Activated CD8-positive, alpha-beta T cell treated with anti-CD3 and anti-CD28 coated beads for 36 hours (primary cell): ENCODE data around the gene GNGT2. TPM values are rescaled to one million over a fixed set of nuclear protein-coding genes. Genes with fewer than 3 reads are reported as not detected.

Experiments used
- ATAC-seq: fragments of 200-7000 bp; cut with Tn5 transposase; one replicate; pipeline ENCODE4 v1.10.0; 2021; ENCODE audit warnings: mild to moderate bottlenecking, moderate library complexity
- CTCF ChIA-PET: fragments of 350-600 bp; sonication (Branson Sonifier 250); formaldehyde crosslinking; loops from one replicate; lab custom pipeline; 2021; ENCODE audit warnings: antibody characterized with exemption; lab: Charles Lee
- POLR2A ChIA-PET: fragments of 350-600 bp; sonication (Branson Sonifier 250); formaldehyde crosslinking; loops from one replicate; lab custom pipeline; 2021; ENCODE audit warnings: antibody characterized with exemption; lab: Charles Lee
- DNase-seq: peaks from one replicate; pipeline ENCODE4 v3.0.0-alpha.2; 2020
- H3K27ac Mint-ChIP-seq: one replicate; pipeline ENCODE4 v1.8.0; 2021; ENCODE audit warnings: mild to moderate bottlenecking, mixed read lengths
- H3K27me3 Mint-ChIP-seq: one replicate; pipeline ENCODE4 v1.8.0; 2021; ENCODE audit warnings: mixed read lengths
- H3K36me3 Mint-ChIP-seq: one replicate; pipeline ENCODE4 v1.8.0; 2021; ENCODE audit warnings: low read depth, mixed read lengths
- H3K4me1 Mint-ChIP-seq: one replicate; pipeline ENCODE4 v1.8.0; 2021; ENCODE audit warnings: low read depth, mixed read lengths
- H3K4me3 Mint-ChIP-seq: one replicate; pipeline ENCODE4 v1.8.0; 2021; ENCODE audit warnings: mild to moderate bottlenecking, moderate library complexity, mixed read lengths
- H3K9me3 Mint-ChIP-seq: one replicate; pipeline ENCODE4 v1.8.0; 2021; ENCODE audit warnings: mixed read lengths
- intact Hi-C: fragments of 100-400 bp; cut with micrococcal nuclease; formaldehyde crosslinking; loops from one replicate; pipeline ENCODE4 v1.10.0; 2022
- total RNA-seq, 2 experiments: library from RNA; stranded (reverse); gene quantifications; one replicate each; pipeline ENCODE4 v1.2.3, GENCODE V29; 2021
- TF ChIP-seq, protein P1 (sequence below): fragments of 200-600 bp; IDR thresholded peaks from one replicate; pipeline ENCODE4 v1.8.0; 2022; ENCODE audit warnings: antibody characterized with exemption, mild to moderate bottlenecking

The GNGT2 gene
- total RNA-seq, 2 experiments from 2014 or later, result 21.7 to 23.9 TPM

DNA sequence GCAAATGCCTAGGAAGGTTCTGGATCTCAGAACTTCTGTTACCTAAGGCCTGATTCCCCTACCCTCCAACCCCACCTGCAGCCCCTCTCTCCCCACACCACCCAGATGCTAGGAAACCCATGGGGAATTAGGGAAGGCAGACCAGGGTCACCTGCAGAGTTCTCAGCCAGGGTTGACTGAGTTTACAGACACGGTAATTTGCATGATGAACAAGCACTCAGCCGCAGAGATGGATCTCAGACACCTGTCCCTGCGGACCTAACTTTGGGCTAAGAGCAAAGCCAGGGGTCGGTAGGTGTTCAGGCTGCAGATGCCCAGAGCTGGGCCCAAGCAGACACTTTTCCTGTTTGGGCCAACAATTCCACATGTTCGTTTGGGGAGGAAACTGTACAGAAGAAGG is 3.0 kb upstream of the GNGT2 start:
- ATAC-seq (no peak), DNase-seq (no peak)
- Mint-ChIP-seq H3K27me3 (no peaks in the 10 kb centered on the region), H3K4me3 (peak overlapping the region; percentile 79), H3K27ac (peak overlapping the region; percentile 91), H3K4me1 (peaks cover 76% of the 10 kb centered on the region), H3K9me3 (no peaks in the 10 kb centered on the region), H3K36me3 (peaks cover 55% of the 10 kb centered on the region)
- ChIA-PET POLR2A (interaction anchor here (2.1 to 5.8 kb wide), 4 partner anchors 9 to 21 kb away, joined by 7 to 52 read pairs (median 24); no protein-coding TSS in a partner anchor), CTCF (interaction anchor here (1.1 to 8.9 kb wide), 5 partner anchors 9 to 40 kb away, joined by 3 to 58 read pairs (median 11); no protein-coding TSS in a partner anchor)
- TF ChIP-seq, protein P1, sequence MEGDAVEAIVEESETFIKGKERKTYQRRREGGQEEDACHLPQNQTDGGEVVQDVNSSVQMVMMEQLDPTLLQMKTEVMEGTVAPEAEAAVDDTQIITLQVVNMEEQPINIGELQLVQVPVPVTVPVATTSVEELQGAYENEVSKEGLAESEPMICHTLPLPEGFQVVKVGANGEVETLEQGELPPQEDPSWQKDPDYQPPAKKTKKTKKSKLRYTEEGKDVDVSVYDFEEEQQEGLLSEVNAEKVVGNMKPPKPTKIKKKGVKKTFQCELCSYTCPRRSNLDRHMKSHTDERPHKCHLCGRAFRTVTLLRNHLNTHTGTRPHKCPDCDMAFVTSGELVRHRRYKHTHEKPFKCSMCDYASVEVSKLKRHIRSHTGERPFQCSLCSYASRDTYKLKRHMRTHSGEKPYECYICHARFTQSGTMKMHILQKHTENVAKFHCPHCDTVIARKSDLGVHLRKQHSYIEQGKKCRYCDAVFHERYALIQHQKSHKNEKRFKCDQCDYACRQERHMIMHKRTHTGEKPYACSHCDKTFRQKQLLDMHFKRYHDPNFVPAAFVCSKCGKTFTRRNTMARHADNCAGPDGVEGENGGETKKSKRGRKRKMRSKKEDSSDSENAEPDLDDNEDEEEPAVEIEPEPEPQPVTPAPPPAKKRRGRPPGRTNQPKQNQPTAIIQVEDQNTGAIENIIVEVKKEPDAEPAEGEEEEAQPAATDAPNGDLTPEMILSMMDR, result no peak
- intact Hi-C loops, result no loop called here

DNA sequence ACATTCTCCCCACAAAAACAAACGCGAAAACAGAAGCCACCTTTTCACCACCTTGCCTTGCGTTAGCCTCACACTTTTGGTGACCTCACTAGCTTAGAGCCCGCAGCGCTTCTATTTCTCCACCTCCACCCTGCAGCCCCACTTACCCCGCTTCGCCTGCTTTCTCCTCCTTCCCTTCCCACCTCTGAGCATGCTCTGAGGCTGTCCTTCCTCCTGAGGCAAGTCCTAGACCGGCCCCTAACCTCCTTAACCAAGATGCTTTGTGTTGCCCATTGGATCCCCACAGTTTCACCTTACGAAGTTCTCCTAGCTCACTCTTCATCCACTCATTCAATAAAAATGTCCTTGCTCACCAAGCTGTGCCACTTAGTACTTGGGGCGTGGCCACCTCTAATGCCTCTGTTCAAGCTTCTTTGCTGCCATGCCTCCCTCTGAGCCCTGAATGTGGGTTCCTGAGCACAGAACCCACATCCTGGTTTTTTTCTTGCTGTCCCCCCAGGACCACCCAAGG is 1.3 kb downstream of the GNGT2 start:
- H3K36me3 Mint-ChIP-seq, result peaks cover 24% of the 10 kb centered on the region

DNA sequence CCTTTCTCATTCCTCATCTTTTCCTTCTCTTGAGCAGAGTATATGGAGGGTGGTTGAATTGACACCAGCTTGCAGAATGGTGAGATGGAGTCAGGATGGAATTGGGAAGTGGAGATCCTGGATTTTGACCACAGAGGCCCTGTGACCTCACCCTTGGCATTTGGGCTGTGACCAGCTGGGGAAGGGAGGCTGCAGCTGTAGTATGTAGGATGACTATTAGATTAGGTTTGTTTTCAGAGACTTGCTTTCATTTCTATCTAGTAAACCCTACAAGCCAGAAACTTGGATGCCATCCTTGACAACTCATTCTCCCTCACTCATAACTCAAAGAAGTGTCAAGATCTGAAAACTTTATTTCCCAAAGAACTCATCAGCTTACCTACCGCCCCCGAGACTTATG is 5.9 kb downstream of the GNGT2 start:
- CTCF ChIA-PET, result interaction anchor here (1.2 to 1.9 kb wide), 2 partner anchors 9 to 25 kb away, joined by 5 to 9 read pairs; no protein-coding TSS in a partner anchor
- intact Hi-C loops, result no loop called here
- TF ChIP-seq, protein P1, result no peak
- Mint-ChIP-seq H3K27me3 (no peaks in the 10 kb centered on the region), H3K27ac (no peak overlapping the region), H3K36me3 (peaks cover 1% of the 10 kb centered on the region), H3K4me3 (no peak overlapping the region), H3K4me1 (peaks cover 15% of the 10 kb centered on the region), H3K9me3 (no peaks in the 10 kb centered on the region)
- DNase-seq (no peak), ATAC-seq (no peak)
- POLR2A ChIA-PET, result interaction anchor here (0.6 to 2.3 kb wide), 3 partner anchors 11 to 927 kb away, joined by 3 to 13 read pairs (median 7); no protein-coding TSS in a partner anchor

More for the DNA sequence above, 1.3 kb downstream of the GNGT2 start:
- DNase-seq (peak; percentile 58), ATAC-seq (peak; percentile 35)
- H3K4me1 Mint-ChIP-seq, result peaks cover 46% of the 10 kb centered on the region
- H3K27me3 Mint-ChIP-seq, result no peaks in the 10 kb centered on the region
- TF ChIP-seq, protein P1, result no peak
- CTCF ChIA-PET, result interaction anchor here (1.0 to 8.9 kb wide), 8 partner anchors 9 to 52 kb away, joined by 3 to 58 read pairs (median 10); no protein-coding TSS in a partner anchor
- H3K9me3 Mint-ChIP-seq, result no peaks in the 10 kb centered on the region
- intact Hi-C loops, result no loop called here
- POLR2A ChIA-PET, result interaction anchor here (0.6 to 5.5 kb wide), 11 partner anchors 9 to 716 kb away, joined by 3 to 33 read pairs (median 10); partner anchors contain the start of gene PHOSPHO1
- peak overlapping the region; percentile 95 for H3K27ac Mint-ChIP-seq
- H3K4me3 Mint-ChIP-seq, result peak overlapping the region; percentile 79

DNA sequence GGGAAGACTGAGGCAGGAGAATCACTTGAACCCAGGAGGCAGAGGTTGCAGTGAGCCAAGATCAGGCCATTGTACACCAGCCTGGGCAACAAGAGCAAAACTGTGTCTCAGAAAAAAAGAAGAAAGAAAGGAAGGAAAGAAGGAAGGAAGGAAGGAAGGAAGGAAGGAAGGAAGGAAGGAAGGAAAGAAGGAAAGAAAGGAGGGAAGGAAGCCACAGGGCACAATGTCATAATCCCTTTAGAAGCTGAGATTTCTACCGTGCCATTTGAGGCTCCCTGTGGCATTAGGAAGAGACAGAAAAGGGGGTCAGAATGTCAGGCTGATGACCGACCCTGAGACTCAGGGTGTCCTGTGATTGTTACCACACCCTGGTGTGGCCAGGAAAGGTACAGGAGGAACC is 6.6 kb downstream of the GNGT2 start:
- peaks cover 8% of the 10 kb centered on the region for H3K4me1 Mint-ChIP-seq
- CTCF ChIA-PET, result interaction anchor here (1.9 kb wide), 1 partner anchor 9 kb away, joined by 5 read pairs; no protein-coding TSS in a partner anchor

More for the DNA sequence above, 6.6 kb downstream of the GNGT2 start:
- Mint-ChIP-seq H3K27me3 (no peaks in the 10 kb centered on the region), H3K27ac (no peak overlapping the region), H3K9me3 (no peaks in the 10 kb centered on the region), H3K36me3 (peaks cover 1% of the 10 kb centered on the region), H3K4me3 (no peak overlapping the region)
- intact Hi-C loops, result no loop called here
- TF ChIP-seq, protein P1, result no peak
- DNase-seq (no peak), ATAC-seq (no peak)
- POLR2A ChIA-PET, result interaction anchor here (1.8 to 2.3 kb wide), 2 partner anchors 11 kb away, joined by 7 to 13 read pairs; no protein-coding TSS in a partner anchor
